Astrocyte of the spinal cord (primary cell): ENCODE measurements around the gene DNASE1L1.
A peak's percentile ranks its signal among the peaks of the same experiment; 100 is the strongest.

ENCODE experiments used
- DNase-seq: peaks from one replicate; pipeline ENCODE4 v3.0.0; 2011; ENCODE audit warnings: low read depth, low spot score
- H3K4me3 ChIP-seq: 2 replicates; pipeline ENCODE4 v1.5.1; 2011; ENCODE audit warnings: low read depth, mild to moderate bottlenecking, low read length, moderate library complexity
- CTCF ChIP-seq: IDR thresholded peaks from 2 replicates; pipeline ENCODE4 v1.5.1; 2012; ENCODE audit warnings: low read depth, mild to moderate bottlenecking, low read length, inconsistent platforms
- in situ Hi-C: cut with HindIII; loops from 2 replicates; pipeline ENCODE4 v1.10.0; 2017; ENCODE audit warnings: low sequenced_read_pairs

Gene DNASE1L1

GRCh38 chrX:154409222-154409871, at the start of gene DNASE1L1:
Gene DNASE1L1 (minus strand): TSS chrX:154409254. CDS start chrX:154405568, 3,686 bp downstream.
- peak; percentile 91 for DNase-seq
- in situ Hi-C loops: no loop called here
- H3K4me3 ChIP-seq: peak within 1 kb of the TSS; percentile 41
- no peak for TF ChIP-seq CTCF

GRCh38 chrX:154458116-154458953, 49.3 kb upstream of the DNASE1L1 start, which contains the start of gene PLXNA3:
Gene PLXNA3 (plus strand): TSS chrX:154458281. CDS start chrX:154460184, 1,903 bp downstream.
- peak within 1 kb of the TSS; percentile 65 for H3K4me3 ChIP-seq
- in situ Hi-C loops: no loop called here
- no peak for DNase-seq
- no peak for TF ChIP-seq CTCF

- peak overlapping the region; percentile 38 for H3K4me3 ChIP-seq
- in situ Hi-C loops: no loop called here
- no peak for DNase-seq
- no peak for TF ChIP-seq CTCF
These were observed 48.5 kb upstream of the DNASE1L1 start for GRCh38 chrX:154457491-154458115.

GRCh38 chrX:154452823-154453222, 43.8 kb upstream of the DNASE1L1 start:
- in situ Hi-C loops: no loop called here
- TF ChIP-seq CTCF: peak; percentile 5
- DNase-seq: no peak
- no peak overlapping the region for H3K4me3 ChIP-seq

- no peak for TF ChIP-seq CTCF
- in situ Hi-C loops: no loop called here
- no peak overlapping the region for H3K4me3 ChIP-seq
- DNase-seq: no peak
These were observed 41.3 kb upstream of the DNASE1L1 start for GRCh38 chrX:154450312-154450711.

GRCh38 chrX:154449618-154450017, 40.6 kb upstream of the DNASE1L1 start:
- in situ Hi-C loops: no loop called here
- no peak for DNase-seq
- H3K4me3 ChIP-seq: no peak overlapping the region
- no peak for TF ChIP-seq CTCF
